Measurements from ENCODE around the gene ENDOU. TPM values are rescaled to one million over a fixed set of nuclear protein-coding genes. Genes with fewer than 3 reads are reported as not detected.

ENDOU gene
- total RNA-seq, 4 donors from 2014 or later: 0.42 to 1.9 (median 0.75) TPM

- H3K4me1 ChIP-seq: peaks cover 0 to 35% (median 14%) of the 10 kb centered on the region in 3 donors
- no peaks in the 10 kb centered on the region for H3K36me3 ChIP-seq
- no peaks in the 10 kb centered on the region for H3K9me3 ChIP-seq
- ATAC-seq: no peak
- WGBS, 2 donors (ENCODE audit: low coverage in 1 of 2): 100% methylated on average over 1 of the region's 5 CpGs
- TF ChIP-seq POLR2A (IDR thresholded peaks at IDR 0.05): no peak
- no peak for TF ChIP-seq EP300 (IDR thresholded peaks at IDR 0.05)
- no peak for TF ChIP-seq POLR2AphosphoS5 (IDR thresholded peaks at IDR 0.05)
- no peak for TF ChIP-seq CTCF (IDR thresholded peaks at IDR 0.05)
- H3K27ac ChIP-seq: no peak overlapping the region
- no peaks in the 10 kb centered on the region for H3K27me3 ChIP-seq
- H3K4me3 ChIP-seq: no peak overlapping the region
Observed at GRCh38 chr12:47711448-47711847, 13.8 kb downstream of the ENDOU start.

DNA sequence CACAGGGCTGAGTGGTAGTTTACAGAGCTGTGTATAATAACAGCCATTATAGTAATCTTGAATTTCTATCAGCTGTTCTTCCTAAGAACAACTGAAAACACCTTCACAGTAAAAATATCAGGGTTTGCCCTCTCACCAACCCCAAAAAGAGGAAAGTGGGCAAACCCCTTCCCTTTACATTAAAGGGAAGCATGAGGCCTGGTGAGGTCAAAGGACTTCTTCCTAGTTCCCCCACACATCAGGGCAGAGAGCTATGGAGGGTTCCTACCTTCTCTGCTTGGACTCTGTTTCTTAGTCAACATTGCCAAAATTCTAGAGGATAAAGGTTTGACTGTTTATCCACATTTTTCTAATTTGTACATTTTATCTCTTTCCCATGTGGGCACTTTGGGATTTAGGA is 15.0 kb downstream of the ENDOU start:
- peaks cover 0 to 26% (median 5%) of the 10 kb centered on the region in 3 donors for H3K4me1 ChIP-seq
- no peaks in the 10 kb centered on the region for H3K27me3 ChIP-seq
- H3K9me3 ChIP-seq: no peaks in the 10 kb centered on the region
- H3K36me3 ChIP-seq: no peaks in the 10 kb centered on the region
- no peak for TF ChIP-seq CTCF (IDR thresholded peaks at IDR 0.05)
- TF ChIP-seq EP300 (IDR thresholded peaks at IDR 0.05): no peak
- TF ChIP-seq POLR2AphosphoS5 (IDR thresholded peaks at IDR 0.05): no peak
- TF ChIP-seq POLR2A (IDR thresholded peaks at IDR 0.05): no peak
- ATAC-seq: no peak
- H3K27ac ChIP-seq: no peak overlapping the region
- H3K4me3 ChIP-seq: no peak overlapping the region

DNA sequence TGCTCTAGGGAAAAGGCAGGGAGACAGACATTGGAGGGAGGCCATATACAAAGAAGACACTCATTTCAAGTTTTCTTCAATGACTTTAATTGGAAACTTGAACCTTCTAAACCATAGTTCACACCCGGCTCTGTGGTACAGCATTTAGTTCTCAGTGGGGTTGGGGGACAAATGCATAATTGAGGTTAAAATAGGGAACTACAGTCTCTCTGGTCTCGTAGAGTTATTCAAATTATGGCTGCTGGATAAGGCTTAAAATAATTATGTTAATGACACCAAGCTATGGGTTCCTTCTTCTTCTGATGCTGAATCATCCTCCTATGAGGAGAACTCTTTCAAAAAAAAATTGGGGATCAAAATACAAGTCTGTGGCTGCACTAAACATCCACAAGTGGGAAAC is 15.6 kb downstream of the ENDOU start:
- WGBS, 2 donors (ENCODE audit: low coverage in 1 of 2): 83 to 100% methylated on average over 1 to 2 of the region's 2 CpGs
- H3K9me3 ChIP-seq: no peaks in the 10 kb centered on the region
- H3K4me3 ChIP-seq: no peak overlapping the region
- ATAC-seq: no peak
- peaks cover 0 to 26% (median 0%) of the 10 kb centered on the region in 3 donors for H3K4me1 ChIP-seq
- TF ChIP-seq CTCF (IDR thresholded peaks at IDR 0.05): no peak
- TF ChIP-seq POLR2A (IDR thresholded peaks at IDR 0.05): no peak
- no peak for TF ChIP-seq POLR2AphosphoS5 (IDR thresholded peaks at IDR 0.05)
- no peak for TF ChIP-seq EP300 (IDR thresholded peaks at IDR 0.05)
- H3K27ac ChIP-seq: no peak overlapping the region
- no peaks in the 10 kb centered on the region for H3K36me3 ChIP-seq
- H3K27me3 ChIP-seq: no peaks in the 10 kb centered on the region

GRCh38 chr12:47709237-47709636 is 16.1 kb downstream of the ENDOU start:
- no peak for ATAC-seq
- H3K9me3 ChIP-seq: no peaks in the 10 kb centered on the region
- WGBS, 2 donors (ENCODE audit: low coverage in 1 of 2): 74 to 90% methylated on average over 2 to 4 of the region's 4 CpGs
- no peaks in the 10 kb centered on the region for H3K27me3 ChIP-seq
- H3K36me3 ChIP-seq: no peaks in the 10 kb centered on the region
- no peak overlapping the region for H3K27ac ChIP-seq
- TF ChIP-seq POLR2AphosphoS5 (IDR thresholded peaks at IDR 0.05): no peak
- no peak for TF ChIP-seq CTCF (IDR thresholded peaks at IDR 0.05)
- no peak for TF ChIP-seq EP300 (IDR thresholded peaks at IDR 0.05)
- TF ChIP-seq POLR2A (IDR thresholded peaks at IDR 0.05): no peak
- peaks cover 0 to 27% (median 0%) of the 10 kb centered on the region in 3 donors for H3K4me1 ChIP-seq
- no peak overlapping the region for H3K4me3 ChIP-seq

DNA sequence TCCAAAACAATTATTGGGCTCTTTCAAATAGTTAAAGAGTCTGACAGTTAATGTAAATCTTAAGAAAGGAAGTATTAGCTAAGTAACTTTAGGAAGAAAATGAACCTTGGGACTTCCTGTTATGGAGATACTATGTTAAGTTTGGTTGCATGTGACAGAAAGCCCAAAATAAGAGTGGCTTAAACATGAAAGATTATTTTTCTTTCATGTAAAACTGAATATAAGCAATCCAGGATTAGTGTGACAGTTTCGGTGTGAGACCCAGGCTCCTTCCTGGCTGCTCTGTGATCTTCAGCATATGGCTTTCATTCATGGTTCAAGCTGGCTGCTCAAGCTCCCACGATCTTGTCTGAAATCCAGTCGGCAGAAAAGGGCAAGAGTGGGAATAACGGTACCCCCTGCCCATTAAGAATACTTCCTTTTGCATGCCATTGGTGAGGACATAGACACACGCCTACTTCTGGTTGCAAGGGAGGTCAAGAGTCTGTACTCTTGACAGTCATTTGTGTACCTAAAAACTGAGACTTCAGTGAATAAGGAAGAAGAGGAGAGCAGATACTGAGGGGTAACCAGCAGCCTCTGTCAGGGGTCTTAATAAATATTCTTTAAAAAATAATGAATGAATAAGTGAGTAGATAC is 17.3 kb downstream of the ENDOU start:
- WGBS, 2 donors (ENCODE audit: low coverage in 1 of 2): 43% methylated on average over 5 of the region's 5 CpGs; no CpG with 5 or more reads in 1 of the 2 donors
- Histone ChIP-seq H3K27me3 (no peaks in the 10 kb centered on the region), H3K36me3 (no peaks in the 10 kb centered on the region), H3K9me3 (no peaks in the 10 kb centered on the region), H3K27ac (no peak overlapping the region), H3K4me1 (peaks cover 0 to 30% (median 0%) of the 10 kb centered on the region in 3 donors), H3K4me3 (no peak overlapping the region)
- no peak for TF ChIP-seq POLR2AphosphoS5 (IDR thresholded peaks at IDR 0.05)
- no peak for TF ChIP-seq POLR2A (IDR thresholded peaks at IDR 0.05)
- no peak for TF ChIP-seq CTCF (IDR thresholded peaks at IDR 0.05)
- TF ChIP-seq EP300 (IDR thresholded peaks at IDR 0.05): no peak
- ATAC-seq: no peak

Data from gastroesophageal sphincter (tissue), 4 donors.